SH-SY5Y (cell line): ENCODE measurements around the gene PPIC.

ENCODE experiments used
- GATA2 ChIP-seq: IDR thresholded peaks from 2 replicates; pipeline ENCODE4 v1.6.1; 2011; ENCODE audit warnings: mild to moderate bottlenecking, low read depth, low read length
- GATA3 ChIP-seq: IDR thresholded peaks from 2 replicates; pipeline ENCODE4 v1.6.1; 2011; ENCODE audit warnings: low read depth, mild to moderate bottlenecking, low read length, moderate library complexity

- TF ChIP-seq GATA3 (no peak), GATA2 (no peak)
Observed at GRCh38 chr5:123035918-123036390, 571 bp downstream of the PPIC start.
